GM06990 (cell line): ENCODE measurements around the gene SLX9.

Experiments
- DNase-seq: peaks from one replicate; pipeline ENCODE4 v3.0.0-alpha.2; 2011; ENCODE audit not compliant: insufficient read length; ENCODE audit errors: extremely low read depth
- H3K27me3 ChIP-seq: replicated peaks from 2 replicates; pipeline ENCODE4 v1.6.0; 2011; ENCODE audit warnings: low read length; ENCODE audit not compliant: control insufficient read depth, insufficient read depth
- H3K36me3 ChIP-seq: 2 replicates; pipeline ENCODE4 v1.5.1; 2011; ENCODE audit warnings: low read length; ENCODE audit not compliant: control insufficient read depth, insufficient read depth
- H3K4me3 ChIP-seq: replicated peaks from 2 replicates; pipeline ENCODE4 v1.5.1; 2011; ENCODE audit warnings: low read depth, mild to moderate bottlenecking, control low read depth, low read length
- CTCF ChIP-seq: IDR thresholded peaks from 2 replicates; pipeline ENCODE4 v1.5.1; 2011; ENCODE audit warnings: low read length, control low read depth, mild to moderate bottlenecking, inconsistent platforms; ENCODE audit not compliant: insufficient read depth, poor library complexity, severe bottlenecking

The SLX9 gene

GRCh38 chr21:45011911-45012661 lies 72.3 kb downstream of the SLX9 start:
- DNase-seq, result no peak
- no peak for TF ChIP-seq CTCF
- Histone ChIP-seq H3K36me3 (no peaks in the 10 kb centered on the region), H3K4me3 (no peak overlapping the region), H3K27me3 (no peaks in the 10 kb centered on the region; the same call in 1 of the 2 replicates)

GRCh38 chr21:45012662-45013259 lies 72.9 kb downstream of the SLX9 start:
- DNase-seq, result no peak
- TF ChIP-seq CTCF, result no peak
- Histone ChIP-seq H3K4me3 (no peak overlapping the region), H3K36me3 (no peaks in the 10 kb centered on the region), H3K27me3 (no peaks in the 10 kb centered on the region; the same call in 1 of the 2 replicates)

GRCh38 chr21:45013260-45013841 lies 73.5 kb downstream of the SLX9 start:
- Histone ChIP-seq H3K36me3 (no peaks in the 10 kb centered on the region), H3K27me3 (no peaks in the 10 kb centered on the region; the same call in 1 of the 2 replicates), H3K4me3 (no peak overlapping the region)
- no peak for TF ChIP-seq CTCF
- no peak for DNase-seq

- Histone ChIP-seq H3K36me3 (no peaks in the 10 kb centered on the region), H3K4me3 (no peak overlapping the region), H3K27me3 (no peaks in the 10 kb centered on the region; the same call in 1 of the 2 replicates)
- no peak for DNase-seq
- no peak for TF ChIP-seq CTCF
Observed at GRCh38 chr21:45014747-45015468, 75.1 kb downstream of the SLX9 start.

- Histone ChIP-seq H3K4me3 (no peak overlapping the region), H3K36me3 (no peaks in the 10 kb centered on the region), H3K27me3 (no peaks in the 10 kb centered on the region; the same call in 1 of the 2 replicates)
- no peak for TF ChIP-seq CTCF
- no peak for DNase-seq
Observed at GRCh38 chr21:45015469-45015860, 75.6 kb downstream of the SLX9 start.
